GM12892 (cell line): ENCODE results near the gene RRM1.

Experiments
- DNase-seq: peaks from one replicate; pipeline ENCODE4 v3.0.0; 2011; ENCODE audit not compliant: insufficient read length
- FAIRE-seq: peaks from 2 replicates; lab custom pipeline; 2011; peaks lifted over from hg19 to GRCh38; lab: Jason Lieb, UNC
- POLR2A ChIP-seq: IDR thresholded peaks from 2 replicates; pipeline ENCODE4 v1.6.1; 2011; ENCODE audit warnings: low read depth, low read length, control low read depth
- POLR2AphosphoS5 ChIP-seq: IDR thresholded peaks from 2 replicates; pipeline ENCODE4 v1.6.1; 2011; ENCODE audit warnings: low read depth, low read length, control low read depth
- TAF1 ChIP-seq: IDR thresholded peaks from 2 replicates; pipeline ENCODE4 v1.6.1; 2011; ENCODE audit warnings: low read depth, mild to moderate bottlenecking, control low read depth, low read length, borderline replicate concordance

RRM1 gene

DNA sequence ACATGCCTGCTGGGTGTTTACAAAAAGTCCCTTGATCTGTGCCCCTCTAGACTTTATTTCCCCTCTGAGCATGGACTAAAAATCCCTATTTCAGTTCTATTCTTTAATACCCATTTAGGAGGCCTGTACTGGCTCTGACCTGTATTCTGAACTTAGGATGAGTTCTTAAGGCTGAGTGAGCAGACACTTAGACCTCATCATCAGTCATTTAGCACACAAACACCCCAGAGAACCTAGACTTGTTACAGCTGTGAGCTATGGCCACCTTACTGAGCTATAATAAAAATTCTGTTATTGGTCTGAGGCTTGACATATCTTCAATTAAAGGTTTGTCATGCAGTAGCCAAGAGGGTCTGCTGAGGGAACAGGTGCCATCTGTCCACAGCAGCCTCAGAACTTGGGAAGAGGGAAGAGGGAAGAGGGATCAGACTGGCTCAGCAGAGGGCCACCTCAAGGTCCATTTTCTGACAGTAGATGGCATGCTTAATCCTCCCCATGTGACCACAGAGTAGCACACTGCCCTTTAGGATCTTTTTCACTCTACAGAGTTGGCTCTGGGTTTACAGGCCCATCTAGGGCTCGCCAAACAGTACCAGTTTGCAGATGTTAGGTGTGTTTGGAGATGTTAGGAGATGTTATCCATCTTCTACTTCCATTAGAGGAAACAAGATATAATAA lies 30.2 kb upstream of the RRM1 start:
- TF ChIP-seq POLR2A (no peak), POLR2AphosphoS5 (no peak), TAF1 (no peak)
- no peak for FAIRE-seq
- no peak for DNase-seq

DNA sequence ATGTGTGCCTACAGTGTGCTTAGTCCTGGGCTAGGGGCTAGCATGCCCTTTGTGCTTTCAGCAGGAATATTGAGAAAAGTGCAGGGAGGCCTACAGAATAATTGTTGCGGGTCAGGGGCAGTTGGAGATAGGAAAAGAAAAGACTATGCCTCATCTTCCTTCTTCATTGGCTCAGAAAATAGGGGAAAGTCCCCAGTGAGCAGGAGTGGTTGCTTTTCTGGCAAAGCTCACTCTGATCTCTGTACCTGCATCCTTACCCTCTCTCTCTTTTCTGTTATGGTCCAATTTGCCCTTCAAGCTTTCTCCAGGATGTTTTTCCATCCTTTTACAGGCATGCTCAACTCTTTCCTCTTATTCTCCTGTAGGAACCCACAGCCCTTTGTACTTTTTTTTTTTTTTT lies 29.5 kb upstream of the RRM1 start:
- DNase-seq = no peak
- FAIRE-seq = peak; percentile 68
- TF ChIP-seq POLR2AphosphoS5 = no peak
- no peak for TF ChIP-seq TAF1
- no peak for TF ChIP-seq POLR2A

- TF ChIP-seq POLR2AphosphoS5 = no peak
- FAIRE-seq = no peak
- DNase-seq = no peak
Observed at GRCh38 chr11:4065601-4066377, 28.8 kb upstream of the RRM1 start.

DNA sequence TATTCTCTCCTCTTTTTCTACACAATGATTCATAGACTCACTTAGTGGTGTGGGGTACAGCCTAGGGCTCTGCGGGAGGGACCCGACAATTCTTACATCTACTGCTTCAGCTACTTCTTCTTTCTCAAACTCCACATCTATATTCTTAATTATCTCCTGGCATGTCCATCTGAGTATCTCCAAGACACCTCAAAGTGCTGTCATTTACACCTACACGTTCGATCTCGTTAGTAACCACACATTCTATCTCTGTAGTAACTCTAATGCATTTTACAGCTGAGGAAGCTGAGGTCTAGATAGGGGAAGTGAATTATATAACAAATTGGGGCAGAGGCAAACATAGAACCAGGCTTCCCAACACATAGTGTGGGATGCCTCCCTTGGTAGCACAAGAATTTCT lies 27.7 kb upstream of the RRM1 start:
- FAIRE-seq (no peak), DNase-seq (no peak)
- TF ChIP-seq POLR2AphosphoS5 (no peak), TAF1 (no peak), POLR2A (no peak)

DNA sequence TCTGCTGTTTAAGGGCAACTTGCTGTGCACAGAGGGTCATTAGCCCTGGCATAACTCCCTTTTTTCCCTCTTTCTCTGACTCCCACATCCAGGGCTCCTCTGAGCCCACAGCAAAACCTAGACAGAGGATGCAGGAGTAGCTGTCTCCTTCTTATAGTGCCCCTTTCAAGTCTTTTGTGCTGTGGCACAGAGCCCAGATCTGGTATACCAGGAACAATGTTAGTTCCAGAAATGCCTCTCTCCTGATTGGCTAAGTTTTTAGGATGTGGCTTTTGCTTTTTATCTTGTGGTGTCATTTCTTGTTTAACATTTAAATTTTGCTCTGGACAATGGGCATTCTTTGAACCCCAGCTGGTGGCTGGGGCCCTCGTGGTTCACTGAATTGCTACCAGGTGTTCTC lies 25.6 kb upstream of the RRM1 start:
- FAIRE-seq (peak; percentile 21), DNase-seq (no peak)
- TF ChIP-seq POLR2AphosphoS5 (no peak), TAF1 (no peak), POLR2A (no peak)

DNA sequence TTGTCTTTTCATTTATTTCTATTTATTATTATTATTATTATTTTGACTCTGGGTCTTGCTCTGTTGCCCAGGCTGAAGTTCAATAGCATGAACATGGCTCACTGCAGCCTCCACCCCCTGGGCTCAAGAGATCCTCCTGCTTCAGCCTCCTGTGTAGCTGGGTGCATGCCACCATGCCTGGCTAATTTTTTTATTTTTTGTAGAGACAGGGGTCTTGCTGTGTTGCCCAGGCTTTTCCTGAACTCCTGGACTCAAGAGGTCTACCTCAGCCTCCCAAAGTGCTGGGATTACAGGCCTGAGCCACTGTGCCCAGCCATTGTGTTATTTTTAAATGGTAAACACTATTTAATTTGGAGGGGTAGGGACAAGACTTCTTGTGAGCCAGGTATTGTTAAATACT lies 23.3 kb upstream of the RRM1 start:
- TF ChIP-seq TAF1 = no peak
- TF ChIP-seq POLR2AphosphoS5 = no peak
- no peak for TF ChIP-seq POLR2A
- FAIRE-seq = no peak

GRCh38 chr11:4071914-4072313 lies 22.7 kb upstream of the RRM1 start:
- DNase-seq (no peak), FAIRE-seq (no peak)
- TF ChIP-seq TAF1 = no peak
- TF ChIP-seq POLR2A = no peak
- no peak for TF ChIP-seq POLR2AphosphoS5

More for the DNA sequence above, 23.3 kb upstream of the RRM1 start:
- DNase-seq = no peak

- peak; percentile 30 for DNase-seq
- FAIRE-seq = peak; percentile 99
Observed at GRCh38 chr11:4072668-4073285, 21.8 kb upstream of the RRM1 start.

DNA sequence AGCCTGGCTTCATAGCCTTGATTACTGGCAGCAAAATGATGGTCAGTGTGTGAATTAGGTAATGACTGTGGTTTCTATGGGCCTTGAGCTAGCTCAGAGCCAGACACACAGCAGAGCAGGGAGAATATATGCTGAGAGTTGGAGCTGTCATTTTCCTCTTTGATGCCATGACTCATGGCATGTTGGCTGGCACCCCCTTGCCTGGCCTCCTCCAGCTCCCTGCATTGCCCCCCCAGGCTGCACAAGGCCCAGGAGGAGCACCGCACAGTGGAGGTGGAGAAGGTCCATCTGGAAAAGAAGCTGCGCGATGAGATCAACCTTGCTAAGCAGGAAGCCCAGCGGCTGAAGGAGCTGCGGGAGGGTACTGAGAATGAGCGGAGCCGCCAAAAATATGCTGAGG lies 20.3 kb upstream of the RRM1 start:
- TF ChIP-seq TAF1 (no peak), POLR2A (no peak), POLR2AphosphoS5 (no peak)
- DNase-seq (no peak), FAIRE-seq (peak; percentile 57)

More at GRCh38 chr11:4072668-4073285, 21.8 kb upstream of the RRM1 start:
- TF ChIP-seq TAF1 (no peak), POLR2AphosphoS5 (no peak), POLR2A (no peak)

GRCh38 chr11:4076774-4077173 lies 17.8 kb upstream of the RRM1 start:
- FAIRE-seq = no peak
- TF ChIP-seq POLR2A = no peak
- TF ChIP-seq TAF1 = no peak
- TF ChIP-seq POLR2AphosphoS5 = no peak

DNA sequence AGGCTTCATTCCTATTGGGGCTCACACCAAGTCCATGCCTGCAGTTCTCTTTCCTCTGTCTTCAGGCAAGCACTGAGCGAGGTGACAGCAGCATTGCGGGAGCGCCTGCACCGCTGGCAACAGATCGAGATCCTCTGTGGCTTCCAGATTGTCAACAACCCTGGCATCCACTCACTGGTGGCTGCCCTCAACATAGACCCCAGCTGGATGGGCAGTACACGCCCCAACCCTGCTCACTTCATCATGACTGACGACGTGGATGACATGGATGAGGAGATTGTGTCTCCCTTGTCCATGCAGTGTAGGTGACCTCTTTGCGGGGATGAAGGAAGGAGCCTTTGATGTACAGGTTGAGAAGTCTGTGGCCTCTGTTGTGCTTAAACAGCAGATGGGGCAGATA lies 11.4 kb upstream of the RRM1 start:
- TF ChIP-seq TAF1 (no peak), POLR2A (no peak), POLR2AphosphoS5 (no peak)
- FAIRE-seq (no peak), DNase-seq (no peak)

More at GRCh38 chr11:4076774-4077173, 17.8 kb upstream of the RRM1 start:
- no peak for DNase-seq
